Peyer's patch (tissue), 4 donors: ENCODE measurements around the gene PFKFB3. TPM values are rescaled to one million over a fixed set of nuclear protein-coding genes. Genes with fewer than 3 reads are reported as not detected.
A peak's percentile ranks its signal among the peaks of the same experiment; 100 is the strongest.
"Not testable (repeated sequence)": the region's sequence is repeated elsewhere in the genome, so short reads cannot be mapped to it uniquely, and the experiment has no call there.

Experiments used
- DNase-seq, 3 donors: peaks; one replicate each; pipeline ENCODE4 v3.0.0-alpha.2; 2017 to 2019
- H3K27ac ChIP-seq, 4 donors: fragments of 200-600 bp; sonication (generic); one replicate each; pipeline ENCODE4 v1.5.1; 2016 to 2019
- H3K27me3 ChIP-seq, 2 donors: fragments of 200-600 bp; sonication (generic); one replicate each; pipeline ENCODE4 v1.5.1; 2019
- H3K36me3 ChIP-seq, 3 donors: fragments of 200-600 bp; sonication (generic); one replicate each; pipeline ENCODE4 v1.5.1; 2016 to 2019
- H3K4me1 ChIP-seq, 4 donors: fragments of 200-600 bp; sonication (generic); one replicate each; pipeline ENCODE4 v1.5.1; 2016 to 2019
- H3K4me3 ChIP-seq, 4 donors: fragments of 200-600 bp; sonication (generic); 1 replicate in 3 of 4; 2 replicates in 1 of 4; pipeline ENCODE4 v1.5.1; 2016 to 2019; ENCODE audit warnings: mild to moderate bottlenecking in 1 of 4
- H3K9me3 ChIP-seq, 4 donors: fragments of 200-600 bp; sonication (generic); one replicate each; pipeline ENCODE4 v1.5.1; 2016 to 2019; ENCODE audit warnings: mild to moderate bottlenecking in 1 of 4
- POLR2A ChIP-seq, 2 donors: fragments of 450-650 bp; IDR thresholded peaks; one replicate each; pipeline ENCODE4 v1.5.1; 2017; ENCODE audit warnings: antibody characterized with exemption in 2 of 2, mild to moderate bottlenecking in 2 of 2, moderate library complexity in 2 of 2
- total RNA-seq, 4 donors: library from RNA; depleted of rRNA; stranded (reverse); fragments of >200 nt; gene quantifications; one replicate each; pipeline ENCODE4 v1.1.0, GENCODE V29; 2016
- TF ChIP-seq, protein P1 (sequence below), 6 experiments: fragments of 450-650 bp in 4 of 6; fragments of 200-600 bp in 2 of 6; sonication (generic) in 1 of 6; IDR thresholded peaks; one replicate each; pipeline ENCODE4 v1.5.1; 2017 to 2019; ENCODE audit warnings: antibody characterized with exemption in 6 of 6, mild to moderate bottlenecking in 3 of 6, moderate library complexity in 1 of 6

Gene PFKFB3
- total RNA-seq, 4 donors from 2014 or later = 15.2 to 85.0 (median 36.6) TPM

DNA sequence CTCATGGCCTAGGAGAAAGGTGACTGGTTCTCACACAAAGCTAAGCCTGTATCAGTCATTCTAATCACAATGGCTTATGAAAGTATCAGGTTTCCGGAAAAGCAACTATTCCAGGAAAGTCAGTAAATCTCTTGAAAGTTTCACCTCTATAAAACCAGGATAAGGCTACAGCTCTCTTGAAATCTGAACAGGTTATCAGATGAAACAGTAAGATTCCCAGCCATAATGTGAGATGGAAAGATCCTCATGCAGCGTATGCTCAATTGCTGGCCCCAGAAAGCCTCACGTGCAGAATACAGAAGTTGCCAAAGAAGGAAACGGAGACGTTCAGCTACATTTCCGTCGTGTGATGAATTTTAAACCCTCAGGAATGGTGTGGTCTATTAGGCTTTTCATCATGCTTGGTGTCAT lies 90.0 kb downstream of the PFKFB3 start:
- no peak for DNase-seq
- no peak for TF ChIP-seq POLR2A (IDR thresholded peaks at IDR 0.05)
- TF ChIP-seq, protein P1, sequence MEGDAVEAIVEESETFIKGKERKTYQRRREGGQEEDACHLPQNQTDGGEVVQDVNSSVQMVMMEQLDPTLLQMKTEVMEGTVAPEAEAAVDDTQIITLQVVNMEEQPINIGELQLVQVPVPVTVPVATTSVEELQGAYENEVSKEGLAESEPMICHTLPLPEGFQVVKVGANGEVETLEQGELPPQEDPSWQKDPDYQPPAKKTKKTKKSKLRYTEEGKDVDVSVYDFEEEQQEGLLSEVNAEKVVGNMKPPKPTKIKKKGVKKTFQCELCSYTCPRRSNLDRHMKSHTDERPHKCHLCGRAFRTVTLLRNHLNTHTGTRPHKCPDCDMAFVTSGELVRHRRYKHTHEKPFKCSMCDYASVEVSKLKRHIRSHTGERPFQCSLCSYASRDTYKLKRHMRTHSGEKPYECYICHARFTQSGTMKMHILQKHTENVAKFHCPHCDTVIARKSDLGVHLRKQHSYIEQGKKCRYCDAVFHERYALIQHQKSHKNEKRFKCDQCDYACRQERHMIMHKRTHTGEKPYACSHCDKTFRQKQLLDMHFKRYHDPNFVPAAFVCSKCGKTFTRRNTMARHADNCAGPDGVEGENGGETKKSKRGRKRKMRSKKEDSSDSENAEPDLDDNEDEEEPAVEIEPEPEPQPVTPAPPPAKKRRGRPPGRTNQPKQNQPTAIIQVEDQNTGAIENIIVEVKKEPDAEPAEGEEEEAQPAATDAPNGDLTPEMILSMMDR (IDR thresholded peaks at IDR 0.05) = no peak
- no peaks in the 10 kb centered on the region for H3K9me3 ChIP-seq
- H3K27me3 ChIP-seq = no peaks in the 10 kb centered on the region
- no peak overlapping the region for H3K4me3 ChIP-seq
- no peak overlapping the region for H3K27ac ChIP-seq
- H3K4me1 ChIP-seq = peaks cover 0 to 10% (median 4%) of the 10 kb centered on the region in 4 donors
- no peaks in the 10 kb centered on the region for H3K36me3 ChIP-seq

DNA sequence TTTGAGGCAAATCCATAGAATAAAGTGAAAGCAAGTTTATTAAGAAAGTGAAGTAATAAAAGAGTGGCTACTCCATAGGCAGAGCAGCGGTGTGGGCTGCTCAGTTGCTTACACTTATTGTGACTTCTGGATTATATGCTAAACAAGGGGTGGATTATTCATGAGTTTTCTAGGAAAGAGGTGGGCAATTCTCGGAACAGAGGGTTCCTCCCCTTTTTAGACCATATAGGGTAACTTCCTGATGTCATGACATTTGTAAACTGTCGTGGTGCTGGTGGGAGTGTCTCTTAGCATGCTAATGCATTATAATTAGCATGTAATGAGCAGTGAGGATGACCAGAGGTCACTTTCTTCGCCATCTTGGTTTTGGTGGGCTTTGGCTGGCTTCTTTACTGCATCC lies 93.7 kb downstream of the PFKFB3 start:
- H3K9me3 ChIP-seq, H3K27me3 ChIP-seq, H3K36me3 ChIP-seq, H3K27ac ChIP-seq, H3K4me3 ChIP-seq, DNase-seq: not testable (repeated sequence)
- H3K4me1 ChIP-seq = peaks cover 0 to 22% (median 9%) of the 10 kb centered on the region in 4 donors

DNA sequence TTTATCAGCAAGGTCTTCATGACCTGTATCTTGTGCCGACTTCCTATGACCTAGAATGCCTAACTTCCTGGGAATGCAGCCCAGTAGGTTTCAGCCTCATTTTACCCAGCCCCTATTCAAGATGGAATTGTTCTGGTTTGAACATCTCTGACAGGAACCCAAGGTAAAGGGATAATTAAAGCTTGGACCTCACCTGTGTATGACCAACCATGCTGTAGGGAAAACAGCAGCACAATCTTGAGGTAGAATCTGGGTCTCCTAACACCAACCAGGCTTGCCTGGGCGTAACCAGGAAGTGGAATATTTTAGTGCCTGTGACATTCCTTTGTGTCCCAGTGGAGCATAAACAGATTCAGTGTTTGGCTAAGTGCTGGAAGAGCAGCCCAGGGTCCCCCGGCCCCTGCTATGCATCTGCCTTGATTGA lies 94.1 kb downstream of the PFKFB3 start:
- H3K36me3 ChIP-seq = no peaks in the 10 kb centered on the region
- no peaks in the 10 kb centered on the region for H3K27me3 ChIP-seq
- no peak for TF ChIP-seq POLR2A (IDR thresholded peaks at IDR 0.05)
- TF ChIP-seq, protein P1 (IDR thresholded peaks at IDR 0.05) = no peak
- H3K27ac ChIP-seq = no peak overlapping the region
- H3K9me3 ChIP-seq = no peaks in the 10 kb centered on the region
- DNase-seq = no peak
- H3K4me1 ChIP-seq = peaks cover 0 to 22% (median 8%) of the 10 kb centered on the region in 4 donors
- H3K4me3 ChIP-seq = no peak overlapping the region

DNA sequence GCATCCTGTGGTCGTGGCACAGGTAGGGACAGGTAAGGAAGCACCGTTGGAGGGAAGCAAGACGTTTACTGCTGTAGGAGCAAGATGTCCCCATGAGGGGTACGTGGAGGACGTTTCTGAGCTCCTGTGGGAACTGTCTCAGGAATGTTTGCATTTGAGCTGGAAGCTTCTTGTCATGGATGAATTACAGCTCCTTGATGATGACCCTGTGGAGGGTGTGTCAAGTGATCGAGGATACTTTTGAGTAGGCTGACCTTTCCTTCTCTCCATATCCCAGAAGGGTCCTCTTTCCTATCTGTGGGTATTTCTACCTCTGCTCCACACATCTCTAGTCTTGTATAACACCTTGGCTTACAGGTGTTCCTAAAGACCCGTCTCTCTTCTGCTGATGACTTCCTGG lies 94.8 kb downstream of the PFKFB3 start:
- Histone ChIP-seq H3K4me1 (peaks cover 0 to 22% (median 8%) of the 10 kb centered on the region in 4 donors), H3K27ac (peak overlapping the region in 2 of 4 donors; percentile 53 to 58), H3K27me3 (no peaks in the 10 kb centered on the region), H3K4me3 (no peak overlapping the region), H3K9me3 (no peaks in the 10 kb centered on the region), H3K36me3 (no peaks in the 10 kb centered on the region)
- TF ChIP-seq, protein P1 (IDR thresholded peaks at IDR 0.05) = no peak
- TF ChIP-seq POLR2A (IDR thresholded peaks at IDR 0.05) = no peak
- DNase-seq = no peak

DNA sequence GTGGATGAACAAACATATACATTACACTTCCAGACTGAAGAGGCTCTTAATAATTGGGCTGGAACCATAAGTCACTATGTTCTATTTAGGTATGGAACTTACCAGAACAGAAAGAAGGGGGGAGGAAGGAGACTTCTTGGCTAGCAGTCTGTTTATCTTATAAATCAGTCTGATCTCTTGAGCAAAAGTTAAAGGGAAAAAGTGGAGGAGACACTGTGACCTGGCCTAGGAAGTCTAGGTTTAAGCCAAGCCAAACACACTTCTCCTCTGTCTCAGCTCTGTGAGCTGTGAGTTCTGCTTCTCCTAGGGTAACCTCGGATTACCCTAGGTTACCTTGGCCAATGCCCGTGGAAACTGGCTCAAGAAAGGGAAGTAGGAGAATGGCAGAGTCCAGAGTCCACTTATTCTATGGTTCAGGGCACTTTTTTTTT lies 95.2 kb downstream of the PFKFB3 start:
- H3K27ac ChIP-seq = peak overlapping the region in 2 of 4 donors; percentile 53 to 58
- no peak for DNase-seq
- TF ChIP-seq POLR2A (IDR thresholded peaks at IDR 0.05) = no peak
- TF ChIP-seq, protein P1 (IDR thresholded peaks at IDR 0.05) = no peak
- H3K36me3 ChIP-seq = no peaks in the 10 kb centered on the region
- no peak overlapping the region for H3K4me3 ChIP-seq
- H3K27me3 ChIP-seq = no peaks in the 10 kb centered on the region
- peaks cover 0 to 22% (median 8%) of the 10 kb centered on the region in 4 donors for H3K4me1 ChIP-seq
- no peaks in the 10 kb centered on the region for H3K9me3 ChIP-seq

DNA sequence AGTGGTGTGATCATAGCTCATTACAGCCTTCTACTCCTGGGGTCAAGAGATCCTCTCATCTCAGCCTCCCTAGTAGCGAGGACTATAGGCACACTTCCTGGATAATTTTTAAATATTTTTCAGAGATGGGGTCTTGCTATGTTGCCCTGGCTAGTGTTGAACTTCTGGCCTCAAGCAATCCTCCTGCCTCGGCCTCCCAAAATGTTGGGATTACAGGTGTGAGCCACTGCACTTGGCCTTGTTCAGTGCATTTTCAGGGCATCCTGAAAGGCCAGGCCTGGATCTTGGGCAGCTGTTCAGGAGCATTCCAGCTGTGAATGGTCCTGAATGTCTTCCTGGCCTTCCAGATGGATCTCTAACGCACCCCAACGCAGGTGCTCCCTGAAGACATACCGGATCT lies 95.7 kb downstream of the PFKFB3 start:
- peaks cover 0 to 22% (median 8%) of the 10 kb centered on the region in 4 donors for H3K4me1 ChIP-seq
- H3K9me3 ChIP-seq = no peaks in the 10 kb centered on the region
- H3K36me3 ChIP-seq = no peaks in the 10 kb centered on the region
- no peaks in the 10 kb centered on the region for H3K27me3 ChIP-seq
- no peak for DNase-seq
- peak overlapping the region in 3 of 4 donors; percentile 29 to 65 (median 60) for H3K27ac ChIP-seq
- TF ChIP-seq, protein P1 (IDR thresholded peaks at IDR 0.05) = no peak
- no peak for TF ChIP-seq POLR2A (IDR thresholded peaks at IDR 0.05)
- no peak overlapping the region for H3K4me3 ChIP-seq
